Adrenal gland (tissue), 5 donors: Measurements from ENCODE around the gene SGPL1.

Experiments used
- POLR2A ChIP-seq, 2 donors: fragments of 450-650 bp; IDR thresholded peaks; one replicate each; pipeline ENCODE4 v1.6.1; 2017; ENCODE audit warnings: antibody characterized with exemption in 2 of 2, mild to moderate bottlenecking in 2 of 2, moderate library complexity in 1 of 2
- TF ChIP-seq, protein P1 (sequence below), 6 experiments: fragments of 450-650 bp in 4 of 6; fragments of 200-600 bp in 2 of 6; sonication (generic) in 1 of 6; IDR thresholded peaks; 1 replicate in 5 of 6; 2 replicates in 1 of 6; pipeline versions ENCODE4 v1.5.1 to v1.8.0; 2016 to 2021; ENCODE audit warnings: antibody characterized with exemption in 6 of 6, mild to moderate bottlenecking in 2 of 6, moderate library complexity in 1 of 6
- donor health status: DM: no; HTN: no; CAD: no.

DNA sequence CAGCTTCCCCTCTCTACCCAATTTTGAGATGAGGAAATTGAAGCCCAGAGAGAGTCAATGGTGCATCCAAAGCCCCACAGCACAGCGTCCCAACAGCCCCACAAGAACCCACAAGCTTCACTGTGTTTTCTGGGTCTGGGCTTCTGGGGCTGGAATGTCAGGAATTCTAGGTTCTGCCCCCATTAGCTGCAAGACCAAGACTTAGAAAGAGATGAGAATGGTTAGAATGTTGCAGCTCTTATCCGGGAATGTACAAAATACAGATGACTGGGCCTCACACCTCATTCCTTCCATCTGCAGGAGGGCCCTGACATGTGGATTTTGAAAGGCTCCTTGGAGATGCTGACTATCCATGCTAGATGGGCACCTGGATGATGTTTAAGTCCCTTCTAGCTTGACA is 6.0 kb upstream of the SGPL1 start:
- TF ChIP-seq, protein P1, sequence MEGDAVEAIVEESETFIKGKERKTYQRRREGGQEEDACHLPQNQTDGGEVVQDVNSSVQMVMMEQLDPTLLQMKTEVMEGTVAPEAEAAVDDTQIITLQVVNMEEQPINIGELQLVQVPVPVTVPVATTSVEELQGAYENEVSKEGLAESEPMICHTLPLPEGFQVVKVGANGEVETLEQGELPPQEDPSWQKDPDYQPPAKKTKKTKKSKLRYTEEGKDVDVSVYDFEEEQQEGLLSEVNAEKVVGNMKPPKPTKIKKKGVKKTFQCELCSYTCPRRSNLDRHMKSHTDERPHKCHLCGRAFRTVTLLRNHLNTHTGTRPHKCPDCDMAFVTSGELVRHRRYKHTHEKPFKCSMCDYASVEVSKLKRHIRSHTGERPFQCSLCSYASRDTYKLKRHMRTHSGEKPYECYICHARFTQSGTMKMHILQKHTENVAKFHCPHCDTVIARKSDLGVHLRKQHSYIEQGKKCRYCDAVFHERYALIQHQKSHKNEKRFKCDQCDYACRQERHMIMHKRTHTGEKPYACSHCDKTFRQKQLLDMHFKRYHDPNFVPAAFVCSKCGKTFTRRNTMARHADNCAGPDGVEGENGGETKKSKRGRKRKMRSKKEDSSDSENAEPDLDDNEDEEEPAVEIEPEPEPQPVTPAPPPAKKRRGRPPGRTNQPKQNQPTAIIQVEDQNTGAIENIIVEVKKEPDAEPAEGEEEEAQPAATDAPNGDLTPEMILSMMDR (IDR thresholded peaks at IDR 0.05): no peak
- no peak for TF ChIP-seq POLR2A (IDR thresholded peaks at IDR 0.05)
